Fibroblast of lung (primary cell): Measurements from ENCODE around the gene IGF1. TPM values are rescaled to one million over a fixed set of nuclear protein-coding genes. Genes with fewer than 3 reads are reported as not detected.
A peak's percentile ranks its signal among the peaks of the same experiment; 100 is the strongest.

Experiments used
- DNase-seq, 2 donors: peaks; one replicate each; pipeline versions ENCODE4 v3.0.0 to v3.0.0-alpha.2; 2010; ENCODE audit warnings: low read depth in 2 of 2
- H2AFZ ChIP-seq: 2 replicates; pipeline ENCODE4 v1.5.1; 2012; ENCODE audit warnings: low read length, control low read depth, inconsistent platforms
- H3K27ac ChIP-seq: 2 replicates; pipeline ENCODE4 v1.5.1; 2011; ENCODE audit warnings: low read length, control low read depth; ENCODE audit not compliant: insufficient read depth
- H3K27me3 ChIP-seq: 2 replicates; pipeline ENCODE4 v1.5.1; 2011; ENCODE audit warnings: mild to moderate bottlenecking, low read length; ENCODE audit not compliant: control insufficient read depth, insufficient read depth
- H3K36me3 ChIP-seq: 2 replicates; pipeline ENCODE4 v1.5.1; 2011; ENCODE audit warnings: low read length; ENCODE audit not compliant: control insufficient read depth, insufficient read depth
- H3K4me1 ChIP-seq: 2 replicates; pipeline ENCODE4 v1.5.1; 2011; ENCODE audit warnings: low read length; ENCODE audit not compliant: control insufficient read depth, insufficient read depth; ENCODE audit errors: extremely low read depth
- H3K4me2 ChIP-seq: 2 replicates; pipeline ENCODE4 v1.5.1; 2011; ENCODE audit warnings: low read length, control low read depth; ENCODE audit not compliant: insufficient read depth; ENCODE audit errors: extremely low read depth
- H3K4me3 ChIP-seq, 4 experiments: fragments of 200-600 bp in 1 of 4; sonication (generic) in 1 of 4; replicated peaks in 1 of 4; 2 replicates each; pipeline ENCODE4 v1.5.1; 2011 to 2016; ENCODE audit warnings: low read length in 4 of 4, low read depth in 3 of 4, mild to moderate bottlenecking in 3 of 4, control low read depth in 2 of 4, inconsistent platforms in 1 of 4, mixed read lengths in 1 of 4; ENCODE audit not compliant: insufficient read depth in 1 of 4; ENCODE audit errors: control extremely low read depth in 1 of 4
- H3K79me2 ChIP-seq: 2 replicates; pipeline ENCODE4 v1.5.1; 2012; ENCODE audit warnings: mild to moderate bottlenecking, low read length, inconsistent platforms; ENCODE audit not compliant: control insufficient read depth, insufficient read depth
- H3K9ac ChIP-seq: 2 replicates; pipeline ENCODE4 v1.5.1; 2011; ENCODE audit warnings: mild to moderate bottlenecking, low read length, control low read depth; ENCODE audit not compliant: insufficient read depth
- H3K9me3 ChIP-seq: 2 replicates; pipeline ENCODE4 v1.5.1; 2012; ENCODE audit warnings: low read depth, low read length; ENCODE audit not compliant: control insufficient read depth, insufficient read depth
- H4K20me1 ChIP-seq: 2 replicates; pipeline ENCODE4 v1.5.1; 2011; ENCODE audit warnings: low read length; ENCODE audit not compliant: control insufficient read depth, insufficient read depth; ENCODE audit errors: extremely low read depth
- CTCF ChIP-seq, 2 donors: IDR thresholded peaks in 1 of 2; conservative IDR thresholded peaks in 1 of 2; 1 replicate in 1 of 2; 2 replicates in 1 of 2; pipeline ENCODE4 v1.5.1; 2011 to 2012; ENCODE audit warnings: low read length in 2 of 2, control low read depth in 1 of 2, inconsistent platforms in 1 of 2, low read depth in 1 of 2, mild to moderate bottlenecking in 1 of 2
- EZH2 ChIP-seq: IDR thresholded peaks from 2 replicates; pipeline ENCODE4 v1.5.1; 2012; ENCODE audit warnings: low read length, control low read depth, mild to moderate bottlenecking; ENCODE audit errors: missing control alignments
- polyA plus RNA-seq, 2 donors: library from polyadenylated mRNA; depleted of rRNA in 1 of 2; stranded (reverse) in 1 of 2; unstranded in 1 of 2; fragments of >200 nt; gene quantifications; 2 replicates each; pipeline ENCODE4 v1.2.1, GENCODE V29; 2011 to 2012; ENCODE audit warnings: missing spikeins in 1 of 2
- total RNA-seq: library from RNA; depleted of rRNA; stranded (reverse); fragments of >200 nt; gene quantifications from 2 replicates; pipeline ENCODE4 v1.2.1, GENCODE V29; 2014

IGF1 gene
- total and polyA plus RNA-seq, 2 donors (not counting 1 experiment from before 2014, with no cell fraction given): 0.05 to 0.83 TPM

GRCh38 chr12:102394200-102394599, 86.2 kb downstream of the IGF1 start:
- Histone ChIP-seq H3K4me2 (no peak overlapping the region), H3K9me3 (no peaks in the 10 kb centered on the region), H3K27me3 (no peaks in the 10 kb centered on the region), H3K4me3 (no peak overlapping the region), H3K4me1 (no peaks in the 10 kb centered on the region), H3K36me3 (no peaks in the 10 kb centered on the region), H3K27ac (no peak overlapping the region), H4K20me1 (no peaks in the 10 kb centered on the region), H2AFZ (no peak overlapping the region), H3K9ac (no peak overlapping the region), H3K79me2 (no peaks in the 10 kb centered on the region)
- no peak for TF ChIP-seq CTCF (conservative IDR thresholded peaks at IDR 0.05 in 1 of 2, IDR thresholded peaks at IDR 0.05 in 1 of 2; ENCODE audit: low read depth in 1 of 2, low read length in 2 of 2)
- no peak for TF ChIP-seq EZH2
- DNase-seq: no peak

- H3K36me3 ChIP-seq: no peaks in the 10 kb centered on the region
- H3K4me2 ChIP-seq: no peak overlapping the region
- no peaks in the 10 kb centered on the region for H3K9me3 ChIP-seq
- H3K27me3 ChIP-seq: no peaks in the 10 kb centered on the region
- H3K79me2 ChIP-seq: no peaks in the 10 kb centered on the region
- H3K9ac ChIP-seq: no peak overlapping the region
- no peak overlapping the region for H2AFZ ChIP-seq
- TF ChIP-seq EZH2 (no peak), CTCF (conservative IDR thresholded peaks at IDR 0.05 in 1 of 2, IDR thresholded peaks at IDR 0.05 in 1 of 2; ENCODE audit: low read depth in 1 of 2, low read length in 2 of 2) (no peak)
- H3K27ac ChIP-seq: no peak overlapping the region
- DNase-seq: no peak
- no peaks in the 10 kb centered on the region for H3K4me1 ChIP-seq
- H3K4me3 ChIP-seq: no peak overlapping the region
- H4K20me1 ChIP-seq: no peaks in the 10 kb centered on the region
These were observed 90.3 kb downstream of the IGF1 start for GRCh38 chr12:102390068-102390467.

- Histone ChIP-seq H3K4me1 (no peaks in the 10 kb centered on the region), H3K36me3 (no peaks in the 10 kb centered on the region), H3K79me2 (no peaks in the 10 kb centered on the region), H4K20me1 (no peaks in the 10 kb centered on the region), H3K9me3 (no peaks in the 10 kb centered on the region), H3K27ac (no peak overlapping the region), H3K27me3 (no peaks in the 10 kb centered on the region), H2AFZ (no peak overlapping the region), H3K9ac (no peak overlapping the region), H3K4me2 (no peak overlapping the region), H3K4me3 (no peak overlapping the region)
- TF ChIP-seq EZH2 (no peak), CTCF (conservative IDR thresholded peaks at IDR 0.05 in 1 of 2, IDR thresholded peaks at IDR 0.05 in 1 of 2; ENCODE audit: low read depth in 1 of 2, low read length in 2 of 2) (no peak)
- DNase-seq: peak; percentile 8 to 55
These were observed 91.9 kb downstream of the IGF1 start for GRCh38 chr12:102388469-102388868.
